Trophoblast cell (in vitro differentiated cells and primary cell): ENCODE measurements around the gene NDST3.

Experiments used
- DNase-seq, 2 donors: peaks; one replicate each; pipeline ENCODE4 v3.0.0-alpha.2; 2016
- H2AFZ ChIP-seq: 2 replicates; pipeline ENCODE4 v1.6.1; 2013; ENCODE audit warnings: low read length, moderate library complexity, mild to moderate bottlenecking; ENCODE audit not compliant: insufficient read depth, poor library complexity
- H2AK5ac ChIP-seq: 2 replicates; pipeline ENCODE4 v1.6.1; 2013; ENCODE audit warnings: mild to moderate bottlenecking, low read length
- H2BK120ac ChIP-seq: 2 replicates; pipeline ENCODE4 v1.6.1; 2013; ENCODE audit warnings: low read length, mild to moderate bottlenecking, moderate library complexity; ENCODE audit not compliant: insufficient read depth, poor library complexity
- H2BK12ac ChIP-seq: 2 replicates; pipeline ENCODE4 v1.6.1; 2013; ENCODE audit warnings: mild to moderate bottlenecking, low read length, moderate library complexity
- H2BK5ac ChIP-seq: 2 replicates; pipeline ENCODE4 v1.6.1; 2013; ENCODE audit warnings: low read length, low read depth, moderate library complexity, mild to moderate bottlenecking; ENCODE audit not compliant: poor library complexity
- H3K14ac ChIP-seq: 2 replicates; pipeline ENCODE4 v1.6.1; 2013; ENCODE audit warnings: mild to moderate bottlenecking, low read length
- H3K18ac ChIP-seq: 2 replicates; pipeline ENCODE4 v1.6.1; 2013; ENCODE audit warnings: mild to moderate bottlenecking, low read length
- H3K23ac ChIP-seq: 2 replicates; pipeline ENCODE4 v1.6.1; 2013; ENCODE audit warnings: low read length
- H3K27ac ChIP-seq: 2 replicates; pipeline ENCODE4 v1.5.1; 2013; ENCODE audit warnings: low read depth, mild to moderate bottlenecking, inconsistent platforms, low read length, moderate library complexity
- H3K27me3 ChIP-seq: 2 replicates; pipeline ENCODE4 v1.6.1; 2013; ENCODE audit warnings: inconsistent platforms, mild to moderate bottlenecking, low read length, moderate library complexity; ENCODE audit not compliant: insufficient read depth
- H3K36me3 ChIP-seq, 2 experiments: 1 replicate in 1 of 2; 2 replicates in 1 of 2; pipeline ENCODE4 v1.6.1; 2013; ENCODE audit warnings: low read length in 2 of 2, mild to moderate bottlenecking in 2 of 2, moderate library complexity in 1 of 2; ENCODE audit not compliant: insufficient read depth in 2 of 2, control insufficient read depth in 1 of 2
- H3K4ac ChIP-seq: 2 replicates; pipeline ENCODE4 v1.6.1; 2013; ENCODE audit warnings: low read depth, mild to moderate bottlenecking, low read length, moderate library complexity
- H3K4me1 ChIP-seq, 2 experiments: 1 replicate in 1 of 2; 2 replicates in 1 of 2; pipeline ENCODE4 v1.6.1; 2013; ENCODE audit warnings: low read length in 2 of 2, mild to moderate bottlenecking in 2 of 2, moderate library complexity in 1 of 2; ENCODE audit not compliant: insufficient read depth in 2 of 2, control insufficient read depth in 1 of 2
- H3K4me2 ChIP-seq: 2 replicates; pipeline ENCODE4 v1.6.1; 2013; ENCODE audit warnings: inconsistent platforms, mild to moderate bottlenecking, low read length, moderate library complexity
- H3K4me3 ChIP-seq: 2 replicates; pipeline ENCODE4 v1.5.1; 2013; ENCODE audit warnings: mild to moderate bottlenecking, low read depth, low read length, inconsistent platforms
- H3K79me1 ChIP-seq: one replicate; pipeline ENCODE4 v1.6.1; 2013; ENCODE audit warnings: low read length
- H3K79me2 ChIP-seq: 2 replicates; pipeline ENCODE4 v1.6.1; 2013; ENCODE audit warnings: low read length, mild to moderate bottlenecking; ENCODE audit not compliant: control insufficient read depth, insufficient read depth, poor library complexity
- H3K9ac ChIP-seq: 2 replicates; pipeline ENCODE4 v1.6.1; 2013; ENCODE audit warnings: mild to moderate bottlenecking, low read length
- H3K9me3 ChIP-seq: 2 replicates; pipeline ENCODE4 v1.6.1; 2013; ENCODE audit warnings: low read depth, mild to moderate bottlenecking, control low read depth, inconsistent platforms, low read length; ENCODE audit not compliant: insufficient read depth
- H4K12ac ChIP-seq: 2 replicates; pipeline ENCODE4 v1.6.1; 2013; ENCODE audit warnings: low read depth, mild to moderate bottlenecking, low read length, moderate library complexity
- H4K8ac ChIP-seq: 2 replicates; pipeline ENCODE4 v1.6.1; 2013; ENCODE audit warnings: low read depth, mild to moderate bottlenecking, low read length, moderate library complexity
- H4K91ac ChIP-seq: one replicate; pipeline ENCODE4 v1.6.1; 2013; ENCODE audit warnings: low read depth, mild to moderate bottlenecking, low read length, moderate library complexity
- whole genome bisulfite sequencing: extraction: QIAGEN DNeasy Blood & Tissue Kit; methylation state at CpG from one replicate; pipeline ENCODE4 v1.1.7; 2013; ENCODE audit warnings: missing lambda C conversion rate; ENCODE audit not compliant: insufficient read length, insufficient coverage; ENCODE audit errors: extremely low coverage; 5-methylcytosine and 5-hydroxymethylcytosine counted together

Gene NDST3

DNA sequence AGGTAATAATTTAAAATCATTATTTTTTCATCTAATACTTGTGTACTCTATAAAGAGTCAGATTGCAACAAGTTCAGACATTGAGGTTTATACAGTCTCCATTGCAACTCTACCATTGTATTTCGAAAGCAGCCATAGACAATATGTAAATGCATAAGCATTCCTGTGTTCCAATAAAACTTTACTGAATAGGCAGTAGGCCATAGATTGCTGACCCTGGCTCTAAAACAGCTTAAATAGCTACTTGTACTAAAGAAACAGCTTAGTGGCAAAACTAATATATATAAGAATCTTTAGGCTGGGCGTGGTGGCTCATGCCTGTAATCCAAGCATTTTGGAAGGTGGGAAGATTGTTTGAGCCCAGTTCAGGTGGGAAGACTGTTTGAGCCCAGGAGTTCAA is 203.2 kb downstream of the NDST3 start:
- Histone ChIP-seq H3K4me2 (no peak overlapping the region), H3K23ac (no peak overlapping the region), H3K4ac (no peak overlapping the region), H4K8ac (no peak overlapping the region), H3K36me3 (peaks cover 0 to 4% of the 10 kb centered on the region in 2 experiments), H2BK12ac (no peak overlapping the region), H3K18ac (no peak overlapping the region), H2AK5ac (no peak overlapping the region), H2BK120ac (no peak overlapping the region), H3K9ac (no peak overlapping the region), H3K27me3 (no peaks in the 10 kb centered on the region), H3K27ac (no peak overlapping the region), H2AFZ (no peak overlapping the region), H3K4me1 (no peaks in the 10 kb centered on the region), H3K9me3 (no peaks in the 10 kb centered on the region), H3K79me1 (no peaks in the 10 kb centered on the region), H4K91ac (no peak overlapping the region), H3K4me3 (no peak overlapping the region), H4K12ac (no peak overlapping the region), H3K79me2 (no peaks in the 10 kb centered on the region), H3K14ac (no peak overlapping the region), H2BK5ac (no peak overlapping the region)
- DNase-seq = no peak
- no CpG with 5 or more reads among the region's 2 CpGs for WGBS

DNA sequence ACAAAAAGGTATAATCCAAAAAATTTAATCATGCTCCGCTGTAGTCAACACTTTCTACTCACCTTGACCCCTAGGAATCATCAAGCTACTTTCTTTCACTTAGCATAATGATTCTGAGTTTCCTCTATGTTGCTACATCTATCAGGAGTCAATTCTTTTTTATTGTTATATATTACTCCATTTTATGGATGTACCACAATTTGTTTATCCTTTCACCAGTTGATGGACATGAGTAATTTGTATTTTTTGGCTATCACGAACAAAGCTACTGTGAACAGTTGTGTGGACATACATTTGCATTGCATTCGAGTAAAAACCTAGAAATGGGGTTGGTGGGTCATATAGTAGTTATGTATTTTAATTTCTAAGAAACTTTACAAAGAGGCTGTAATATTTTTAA is 215.6 kb downstream of the NDST3 start:
- no peaks in the 10 kb centered on the region for H3K27me3 ChIP-seq
- no peak overlapping the region for H3K9ac ChIP-seq
- no CpG with 5 or more reads among the region's 3 CpGs for WGBS
- no peak overlapping the region for H3K18ac ChIP-seq
- no peak overlapping the region for H3K14ac ChIP-seq
- no peak overlapping the region for H4K12ac ChIP-seq
- H2BK5ac ChIP-seq = no peak overlapping the region
- H3K36me3 ChIP-seq = peaks cover 0 to 5% of the 10 kb centered on the region in 2 experiments
- no peaks in the 10 kb centered on the region for H3K9me3 ChIP-seq
- no peak overlapping the region for H2BK12ac ChIP-seq
- DNase-seq = no peak
- H3K4ac ChIP-seq = no peak overlapping the region
- H4K91ac ChIP-seq = no peak overlapping the region
- H3K23ac ChIP-seq = no peak overlapping the region
- no peak overlapping the region for H3K4me3 ChIP-seq
- H3K4me2 ChIP-seq = no peak overlapping the region
- H3K79me2 ChIP-seq = no peaks in the 10 kb centered on the region
- no peak overlapping the region for H4K8ac ChIP-seq
- H2AFZ ChIP-seq = no peak overlapping the region
- no peaks in the 10 kb centered on the region for H3K79me1 ChIP-seq
- no peak overlapping the region for H2AK5ac ChIP-seq
- no peak overlapping the region for H2BK120ac ChIP-seq
- H3K27ac ChIP-seq = no peak overlapping the region
- H3K4me1 ChIP-seq = no peaks in the 10 kb centered on the region

DNA sequence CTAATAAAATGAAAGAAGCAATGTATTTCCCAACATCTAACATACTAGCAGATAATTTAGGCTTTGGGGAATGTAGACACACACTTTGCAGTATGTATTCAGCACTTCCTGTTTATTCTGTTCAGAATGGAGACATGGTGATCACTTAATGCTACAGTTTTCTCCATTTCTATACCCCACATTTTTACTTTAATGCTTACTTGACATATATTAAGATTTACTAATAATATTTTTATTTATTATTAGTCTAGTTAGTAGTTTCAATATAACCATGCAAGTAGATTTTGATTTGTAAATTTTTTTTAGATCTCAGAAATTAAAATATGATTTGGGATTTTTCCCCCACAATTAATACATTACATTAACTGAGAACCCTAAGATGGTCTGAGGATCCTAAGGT is 220.1 kb downstream of the NDST3 start:
- H2AK5ac ChIP-seq = no peak overlapping the region

DNA sequence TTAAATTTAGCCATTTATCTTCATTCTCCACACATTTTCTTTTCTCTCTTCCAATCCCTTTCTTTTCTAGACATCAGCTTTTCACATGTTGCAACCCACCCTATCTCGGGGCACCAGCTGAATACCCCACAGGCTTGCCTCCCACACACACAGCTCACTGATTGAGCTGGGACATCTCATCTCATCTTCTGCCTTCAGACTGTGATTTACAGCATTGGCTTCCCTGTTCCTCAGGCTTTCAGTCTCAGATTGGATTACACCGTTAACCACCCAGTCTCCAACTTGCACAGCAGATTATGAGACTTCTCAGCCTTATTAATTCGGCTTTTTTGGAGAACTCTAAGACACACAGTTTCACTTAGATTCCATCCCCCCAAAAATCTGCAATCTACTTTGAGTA is 224.8 kb downstream of the NDST3 start:
- Histone ChIP-seq H3K4me3 (no peak overlapping the region), H3K9ac (no peak overlapping the region), H3K14ac (no peak overlapping the region), H4K8ac (no peak overlapping the region), H2AFZ (no peak overlapping the region), H3K23ac (no peak overlapping the region), H3K9me3 (no peaks in the 10 kb centered on the region), H3K79me1 (no peaks in the 10 kb centered on the region), H2AK5ac (no peak overlapping the region), H3K4me1 (no peaks in the 10 kb centered on the region), H3K27ac (no peak overlapping the region), H4K91ac (no peak overlapping the region), H4K12ac (no peak overlapping the region), H3K4me2 (no peak overlapping the region), H2BK5ac (no peak overlapping the region), H3K18ac (no peak overlapping the region), H3K36me3 (no peaks in the 10 kb centered on the region), H2BK12ac (no peak overlapping the region), H3K4ac (no peak overlapping the region), H3K79me2 (no peaks in the 10 kb centered on the region), H3K27me3 (no peaks in the 10 kb centered on the region), H2BK120ac (no peak overlapping the region)
- WGBS = no CpG with 5 or more reads among the region's 3 CpGs
- no peak for DNase-seq

More for the DNA sequence above, 220.1 kb downstream of the NDST3 start:
- Histone ChIP-seq H2BK12ac (no peak overlapping the region), H3K4ac (no peak overlapping the region), H4K12ac (no peak overlapping the region), H3K18ac (no peak overlapping the region), H3K4me3 (no peak overlapping the region), H4K91ac (no peak overlapping the region), H4K8ac (no peak overlapping the region), H3K9ac (no peak overlapping the region), H3K4me2 (no peak overlapping the region), H3K9me3 (no peaks in the 10 kb centered on the region), H3K79me1 (no peaks in the 10 kb centered on the region), H2BK5ac (no peak overlapping the region), H2BK120ac (no peak overlapping the region), H3K79me2 (no peaks in the 10 kb centered on the region), H3K23ac (no peak overlapping the region), H3K4me1 (no peaks in the 10 kb centered on the region), H3K27me3 (no peaks in the 10 kb centered on the region), H2AFZ (no peak overlapping the region), H3K36me3 (peaks cover 0 to 3% of the 10 kb centered on the region in 2 experiments), H3K27ac (no peak overlapping the region), H3K14ac (no peak overlapping the region)
- DNase-seq = no peak
